NCI-H510A treated with DMSO at 0.1 percent for 48 hours (cell line): ENCODE measurements around the gene COQ4.
"Not testable (repeated sequence)": the region's sequence is repeated elsewhere in the genome, so short reads cannot be mapped to it uniquely, and the experiment has no call there.

ENCODE experiments used
- DNase-seq: peaks from one replicate; lab custom pipeline; 2025; lab: John Stamatoyannopoulos, UW

Gene COQ4

GRCh38 chr9:128322404-128323211 is at the start of gene COQ4, which contains the start of gene TRUB2:
TSS of gene COQ4 (plus strand) at chr9:128322839. CDS start at chr9:128322859, 20 bp downstream.
TSS of gene TRUB2 (minus strand) at chr9:128322447. CDS start at chr9:128322408, 39 bp downstream.
- DNase-seq = peak; percentile 96

DNA sequence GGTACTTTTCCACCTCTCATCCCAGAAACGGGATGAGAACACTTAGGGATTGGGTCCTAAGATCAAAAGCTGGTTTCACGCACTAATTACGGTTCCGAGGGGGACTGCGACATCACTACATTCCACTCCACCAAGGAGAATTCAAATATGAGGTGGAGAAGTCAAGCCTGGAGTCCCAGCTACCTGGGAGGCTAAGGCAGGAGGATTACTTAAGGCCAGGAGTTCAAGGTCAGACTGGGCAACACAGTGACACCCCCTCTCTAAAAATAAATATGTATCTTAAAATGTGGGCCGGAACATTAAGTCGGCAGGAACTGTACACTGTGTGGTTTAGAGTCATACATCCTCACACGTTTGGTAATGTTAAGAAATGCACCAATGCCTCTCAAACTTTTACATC is 48.4 kb upstream of the COQ4 start:
- DNase-seq = no peak

DNA sequence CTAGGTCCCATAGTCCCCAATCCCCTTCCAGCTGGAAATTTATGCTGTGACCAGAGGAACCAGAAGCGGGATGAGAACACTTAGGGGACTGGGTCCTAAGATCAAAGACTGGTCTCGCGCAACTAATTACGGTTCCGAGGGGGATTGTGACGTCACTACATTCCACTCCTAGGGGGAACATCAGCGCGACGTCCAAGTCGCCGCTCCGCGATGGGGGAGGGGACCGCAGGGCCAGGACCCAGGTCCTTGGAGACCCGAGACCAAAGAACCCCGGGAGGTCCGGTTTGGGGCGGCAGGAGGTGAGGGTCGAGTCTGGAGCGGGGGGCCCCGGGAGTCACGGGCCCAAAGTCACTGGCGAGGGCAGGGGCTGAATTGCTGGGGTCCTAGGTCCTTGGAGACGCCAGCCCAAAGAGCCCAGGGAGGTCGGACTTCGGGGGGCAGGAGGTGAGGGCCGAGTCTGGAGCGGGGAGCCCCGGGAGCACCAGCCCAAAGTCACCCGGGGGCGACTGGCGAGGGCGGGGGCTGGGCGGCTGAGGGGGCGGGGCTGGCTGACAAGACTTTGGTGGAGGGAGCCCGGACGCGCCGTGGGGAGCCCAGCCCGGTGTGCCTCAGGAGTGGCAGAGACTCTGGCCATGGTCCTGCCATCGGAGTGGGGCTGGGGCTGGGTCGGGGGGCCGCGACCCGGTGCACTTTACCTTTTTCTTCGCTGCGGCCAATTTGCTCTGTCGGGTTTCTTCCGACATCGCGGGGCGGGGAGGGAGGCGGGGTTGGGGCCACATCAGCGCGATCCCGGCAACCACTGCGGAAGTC is 47.2 kb upstream of the COQ4 start, which contains the start of gene GOLGA2:
Gene GOLGA2, minus strand, starts transcription at position 810 of the 810 bp plus-strand sequence. Its CDS starts 31 bp downstream, at position 779.
- no peak for DNase-seq

- peak; percentile 99 for DNase-seq
Measured at GRCh38 chr9:128276008-128276573, 46.5 kb upstream of the COQ4 start, which contains the start of gene SWI5. TSS of gene SWI5 (plus strand) at chr9:128276276.

- peak; percentile 43 for DNase-seq
Measured at GRCh38 chr9:128276574-128277270, 45.9 kb upstream of the COQ4 start.

DNA sequence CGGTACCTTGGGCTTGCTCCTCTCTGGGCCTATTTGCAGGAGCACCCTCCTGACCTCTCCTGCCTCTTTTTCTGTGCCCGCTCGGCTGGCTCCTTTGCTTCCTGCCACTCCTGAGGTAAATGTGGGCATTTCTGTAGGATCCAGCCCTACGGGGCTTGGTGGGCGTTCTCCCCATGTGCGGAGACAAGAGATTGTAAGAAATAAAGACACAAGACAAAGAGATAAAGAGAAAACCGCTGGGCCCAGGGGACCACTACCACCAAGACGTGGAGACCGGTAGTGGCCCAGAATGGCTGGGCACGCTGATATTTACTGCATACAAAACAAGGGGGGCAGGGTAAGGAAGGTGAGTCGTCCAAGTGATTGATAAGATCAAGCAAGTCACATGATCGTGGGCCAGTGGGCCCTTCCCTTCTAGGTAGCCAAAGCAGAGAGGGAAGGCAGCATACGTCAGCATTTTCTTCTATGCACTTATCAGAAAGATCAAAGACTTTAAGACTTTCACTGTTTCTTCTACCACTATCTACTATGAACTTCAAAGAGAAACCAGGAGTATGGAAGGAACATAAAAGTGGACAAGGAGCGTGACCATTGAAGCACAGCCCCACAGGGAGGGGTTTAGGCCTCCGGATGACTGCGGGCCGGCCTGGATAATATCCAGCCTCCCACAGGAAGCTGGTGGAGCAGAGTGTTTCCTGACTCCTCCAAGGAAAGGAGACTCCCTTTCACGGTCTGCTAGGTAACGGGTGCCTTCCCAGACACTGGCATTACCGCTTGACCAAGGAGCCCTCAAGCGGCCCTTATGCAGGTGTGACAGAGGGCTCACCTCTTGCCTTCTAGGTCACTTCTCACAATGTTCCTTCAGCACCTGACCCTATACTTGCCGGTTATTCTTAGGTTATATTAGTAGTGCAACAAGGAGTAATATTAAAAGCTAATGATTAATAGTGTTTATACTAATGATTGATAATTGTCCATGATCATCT is 43.3 kb upstream of the COQ4 start:
- DNase-seq = not testable (repeated sequence)

DNA sequence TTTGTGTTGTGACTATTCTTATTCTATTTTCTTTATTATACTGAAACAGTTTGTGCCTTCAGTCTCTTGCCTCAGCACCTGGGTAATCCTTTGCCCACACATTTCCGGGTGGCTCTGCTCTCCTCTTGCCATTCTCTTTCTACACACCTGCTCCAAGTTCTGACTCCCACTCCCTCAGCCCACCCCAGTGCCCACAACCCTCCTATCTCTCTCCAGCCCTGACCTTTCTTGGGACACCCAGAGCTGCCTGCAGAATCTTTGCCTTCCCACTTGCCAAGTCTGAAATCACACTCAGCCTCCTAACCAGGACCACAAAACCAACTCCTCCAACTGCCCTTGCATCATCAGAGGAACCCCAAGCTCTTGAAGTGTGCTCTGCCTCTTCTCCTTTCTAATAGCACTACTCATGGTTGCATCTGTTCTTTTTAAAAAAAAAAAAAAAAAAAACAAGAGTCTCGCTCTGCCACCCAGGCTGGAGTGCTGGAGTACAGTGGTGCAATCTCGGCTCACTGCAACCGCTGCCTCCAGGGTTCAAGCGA is 42.5 kb upstream of the COQ4 start:
- no peak for DNase-seq

DNA sequence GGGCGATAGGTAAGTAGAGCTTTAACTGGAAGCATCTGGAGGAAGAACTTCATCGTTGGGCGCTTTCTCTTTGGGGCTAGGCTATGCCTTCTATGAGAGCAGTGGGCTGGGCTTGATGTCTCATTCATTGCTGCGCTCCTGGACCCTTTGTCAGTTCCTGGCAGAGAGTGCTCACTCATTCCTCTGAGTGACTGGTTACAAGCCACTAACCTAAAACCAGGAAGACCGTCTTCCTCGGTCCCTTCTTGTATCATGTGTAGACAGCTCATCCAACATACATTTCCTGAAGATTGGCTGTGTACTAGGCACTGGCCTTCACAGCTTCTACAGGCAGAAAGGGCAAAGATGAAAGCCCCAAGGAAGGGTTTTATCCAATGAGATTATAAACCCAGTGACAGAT is 40.1 kb upstream of the COQ4 start:
- no peak for DNase-seq

DNA sequence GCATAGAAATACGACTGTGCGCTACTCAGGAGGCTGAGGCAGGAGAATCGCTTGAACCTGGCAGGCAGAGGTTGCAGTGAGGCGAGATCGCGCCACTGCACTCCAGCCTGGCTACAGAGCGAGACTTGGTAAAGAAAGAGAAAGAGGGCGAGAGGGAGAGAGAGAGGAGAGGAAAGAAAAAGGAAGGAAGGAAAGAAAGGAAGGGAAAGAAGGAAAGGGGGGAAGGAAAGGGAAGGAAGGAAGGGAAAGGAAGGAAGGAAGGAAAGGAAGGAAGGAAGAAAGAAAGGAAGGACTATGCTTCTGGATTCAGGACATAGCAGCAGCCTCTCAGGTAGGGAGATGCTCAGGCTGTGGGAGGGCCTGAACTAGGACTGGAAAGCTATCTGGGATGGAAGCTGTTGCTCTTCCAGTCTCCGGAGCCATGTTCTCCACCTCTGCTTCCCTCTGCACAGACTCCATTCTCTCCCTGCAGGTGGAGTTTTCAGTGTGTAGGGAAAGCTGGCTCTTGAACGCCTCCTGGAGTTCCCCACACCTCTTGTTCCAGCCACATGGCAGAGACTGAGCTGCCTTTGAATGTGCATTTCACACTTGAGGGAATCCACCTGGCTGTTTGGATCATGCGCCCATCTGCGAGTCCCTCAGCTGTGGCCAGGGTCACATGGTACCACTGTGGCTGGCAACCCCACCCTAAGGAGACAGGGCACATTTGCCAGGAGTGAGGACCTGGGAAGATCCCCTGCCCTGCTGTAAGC is 37.4 kb upstream of the COQ4 start:
- no peak for DNase-seq

- no peak for DNase-seq
Measured at GRCh38 chr9:128286440-128286839, 36.2 kb upstream of the COQ4 start.

- no peak for DNase-seq
Measured at GRCh38 chr9:128288273-128289004, 34.2 kb upstream of the COQ4 start.

- DNase-seq = no peak
Measured at GRCh38 chr9:128292009-128292408, 30.6 kb upstream of the COQ4 start.

DNA sequence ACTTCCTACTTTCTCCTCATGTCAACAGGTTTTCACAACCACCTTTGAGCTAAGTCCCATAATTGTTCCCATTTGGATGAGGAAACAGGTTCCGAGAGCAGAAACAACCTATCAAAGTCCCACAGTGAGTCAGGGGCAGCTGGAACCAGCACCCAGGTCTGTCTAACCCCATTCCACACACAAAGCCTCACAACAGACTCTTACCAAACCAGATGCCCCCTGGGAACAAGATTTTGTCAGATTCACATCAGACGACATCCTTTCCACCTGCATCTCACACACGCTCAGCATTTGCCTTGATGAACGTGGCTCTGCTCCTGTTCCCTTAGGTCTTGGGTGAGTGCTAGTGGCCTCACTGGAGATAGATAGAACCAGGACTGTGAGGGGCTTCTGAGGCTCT is 29.5 kb upstream of the COQ4 start:
- DNase-seq = no peak

DNA sequence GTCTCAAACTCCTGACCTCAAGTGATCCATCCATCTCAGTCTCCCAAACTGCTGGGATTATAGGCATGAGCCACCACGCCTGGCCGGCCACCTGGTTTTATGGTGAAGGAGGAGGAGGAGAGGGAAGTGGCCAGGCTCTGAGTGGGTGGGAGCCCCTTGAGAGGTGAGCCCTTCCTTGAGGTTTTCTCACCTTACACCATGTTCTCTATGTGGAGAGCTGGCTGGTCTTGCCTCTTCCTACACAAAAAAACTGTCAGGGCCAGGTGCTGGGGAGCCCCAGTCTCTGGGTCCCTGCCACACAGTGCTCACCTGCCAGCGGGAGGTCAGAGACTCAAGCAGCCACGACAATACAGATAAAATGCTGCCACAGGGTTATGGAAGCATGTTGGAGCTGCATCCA is 28.5 kb upstream of the COQ4 start:
- DNase-seq = no peak

GRCh38 chr9:128296340-128297220 is 26.1 kb upstream of the COQ4 start:
- no peak for DNase-seq

- DNase-seq = no peak
Measured at GRCh38 chr9:128297221-128297773, 25.3 kb upstream of the COQ4 start.
